Lung (tissue), 12 donors: ENCODE results near the gene NBEAL2. TPM values are rescaled to one million over a fixed set of nuclear protein-coding genes. Genes with fewer than 3 reads are reported as not detected.

Source experiments
- ATAC-seq: fragments of 200-7000 bp; cut with Tn5 transposase; one replicate; pipeline ENCODE4 v1.9.1; 2020; ENCODE audit warnings: moderate number of reproducible peaks; ENCODE audit not compliant: insufficient read depth, low FRiP score
- DNase-seq, 3 donors: peaks; one replicate each; pipeline ENCODE4 v3.0.0-alpha.2; 2013 to 2017
- H3K27ac ChIP-seq, 2 donors: one replicate each; pipeline ENCODE4 v1.5.1; 2013; ENCODE audit warnings: mild to moderate bottlenecking in 2 of 2, moderate library complexity in 2 of 2, control low read depth in 1 of 2, inconsistent platforms in 1 of 2, low read depth in 1 of 2, low read length in 1 of 2
- H3K27me3 ChIP-seq, 3 donors: one replicate each; pipeline ENCODE4 v1.5.1; 2013; ENCODE audit warnings: low read length in 2 of 3; ENCODE audit not compliant: control insufficient read depth in 3 of 3, insufficient read depth in 3 of 3
- H3K36me3 ChIP-seq, 4 donors: one replicate each; pipeline ENCODE4 v1.5.1; 2013; ENCODE audit warnings: low read length in 4 of 4, mild to moderate bottlenecking in 1 of 4, moderate library complexity in 1 of 4; ENCODE audit not compliant: control insufficient read depth in 4 of 4, insufficient read depth in 4 of 4
- H3K4me1 ChIP-seq, 5 donors: one replicate each; pipeline ENCODE4 v1.5.1; 2013; ENCODE audit warnings: low read length in 5 of 5, mild to moderate bottlenecking in 2 of 5, moderate library complexity in 1 of 5; ENCODE audit not compliant: control insufficient read depth in 5 of 5, insufficient read depth in 5 of 5
- H3K4me3 ChIP-seq: one replicate; pipeline ENCODE4 v1.5.1; 2013; ENCODE audit warnings: mild to moderate bottlenecking, control low read depth, moderate library complexity
- H3K9ac ChIP-seq, 2 donors: one replicate each; pipeline ENCODE4 v1.5.1; 2013; ENCODE audit warnings: low read length in 2 of 2, control low read depth in 1 of 2; ENCODE audit not compliant: insufficient read depth in 1 of 2
- H3K9me3 ChIP-seq, 4 donors: one replicate each; pipeline ENCODE4 v1.5.1; 2013; ENCODE audit warnings: low read length in 3 of 4, mild to moderate bottlenecking in 1 of 4, moderate library complexity in 1 of 4; ENCODE audit not compliant: control insufficient read depth in 4 of 4, insufficient read depth in 3 of 4
- CTCF ChIP-seq: IDR thresholded peaks from 2 replicates; pipeline ENCODE4 v1.5.1; 2012; ENCODE audit warnings: mild to moderate bottlenecking; ENCODE audit errors: control extremely low read depth, extremely low read depth
- WGBS, 2 donors: extraction: QIAGEN DNeasy Blood & Tissue Kit; methylation state at CpG; one replicate each; pipeline ENCODE4 v1.1.7; 2013; 5-methylcytosine and 5-hydroxymethylcytosine counted together
- polyA plus RNA-seq, 2 donors: library from polyadenylated mRNA; stranded (reverse); fragments of 200-250 nt; gene quantifications; one replicate each; pipeline ENCODE4 v1.2.1, GENCODE V29; 2013
- total RNA-seq, 2 donors: library from RNA; depleted of rRNA in 1 of 2; stranded (reverse); fragments of >200 nt in 1 of 2; gene quantifications; one replicate each; pipeline ENCODE4 v1.2.1, GENCODE V29; 2014 to 2021
- donor health status: control.
- donor health status: control.
- donor health status: Bipolar disorder and iron deficiency.
- donor health status: healthy.
- donor health status: DM: yes; HTN: yes; CAD: no.

NBEAL2 gene
- total and polyA plus RNA-seq, 4 donors = 64.4 to 191 (median 136) TPM

GRCh38 chr3:46996689-46997452 is 17.4 kb downstream of the NBEAL2 start:
- no peak for TF ChIP-seq CTCF

DNA sequence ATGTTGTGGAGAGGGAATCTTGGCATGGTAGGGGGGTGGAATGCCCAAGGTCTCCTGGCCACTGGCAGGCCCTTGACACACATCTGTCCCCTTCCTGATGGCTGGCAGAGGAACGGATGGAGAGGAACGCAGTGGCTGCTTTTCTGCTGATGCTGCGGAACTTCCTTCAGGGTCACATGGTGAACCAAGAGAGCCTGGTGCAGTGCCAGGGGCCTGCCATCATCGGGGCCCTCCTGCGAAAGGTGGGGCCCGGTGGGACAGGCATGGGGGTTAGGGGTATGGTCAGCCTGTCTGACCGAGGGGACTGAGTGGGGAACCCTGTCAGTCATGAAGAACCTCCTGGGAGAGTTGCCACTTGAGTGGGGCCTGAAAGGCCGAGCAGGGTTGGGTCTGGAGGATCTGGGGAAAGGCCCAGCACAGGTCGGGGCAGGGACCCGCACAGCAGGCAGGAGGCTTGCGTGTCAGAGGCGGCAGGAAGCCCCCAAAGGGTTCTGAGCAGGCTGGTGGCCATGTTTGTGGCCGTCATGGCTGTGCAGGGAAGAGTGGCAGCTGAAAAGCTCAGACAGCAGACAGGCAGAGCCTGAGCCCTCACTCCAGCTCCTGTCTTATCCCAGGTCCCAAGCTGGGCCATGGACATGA is 18.1 kb downstream of the NBEAL2 start:
- Histone ChIP-seq H3K4me1 (peaks cover 0 to 7% (median 0%) of the 10 kb centered on the region in 5 donors), H3K4me3 (no peak overlapping the region), H3K27me3 (no peaks in the 10 kb centered on the region), H3K27ac (no peak overlapping the region), H3K36me3 (peaks cover 0 to 80% (median 3%) of the 10 kb centered on the region in 4 donors), H3K9me3 (no peaks in the 10 kb centered on the region), H3K9ac (no peak overlapping the region)
- DNase-seq (no peak), ATAC-seq (no peak)
- 69 to 78% methylated on average over 13 of the region's 13 CpGs for WGBS, 2 donors
- no peak for TF ChIP-seq CTCF

More at GRCh38 chr3:46996689-46997452, 17.4 kb downstream of the NBEAL2 start:
- H3K4me1 ChIP-seq = peaks cover 0 to 7% (median 0%) of the 10 kb centered on the region in 5 donors
- ATAC-seq = no peak
- H3K36me3 ChIP-seq = peaks cover 0 to 79% (median 2%) of the 10 kb centered on the region in 4 donors
- WGBS, 2 donors = 71 to 73% methylated on average over 12 of the region's 12 CpGs
- H3K9me3 ChIP-seq = no peaks in the 10 kb centered on the region
- no peak overlapping the region for H3K9ac ChIP-seq
- DNase-seq = peak in 1 of 3 donors; percentile 42
- no peaks in the 10 kb centered on the region for H3K27me3 ChIP-seq
- no peak overlapping the region for H3K4me3 ChIP-seq
- peak overlapping the region in 1 of 2 donors; percentile 4 for H3K27ac ChIP-seq

DNA sequence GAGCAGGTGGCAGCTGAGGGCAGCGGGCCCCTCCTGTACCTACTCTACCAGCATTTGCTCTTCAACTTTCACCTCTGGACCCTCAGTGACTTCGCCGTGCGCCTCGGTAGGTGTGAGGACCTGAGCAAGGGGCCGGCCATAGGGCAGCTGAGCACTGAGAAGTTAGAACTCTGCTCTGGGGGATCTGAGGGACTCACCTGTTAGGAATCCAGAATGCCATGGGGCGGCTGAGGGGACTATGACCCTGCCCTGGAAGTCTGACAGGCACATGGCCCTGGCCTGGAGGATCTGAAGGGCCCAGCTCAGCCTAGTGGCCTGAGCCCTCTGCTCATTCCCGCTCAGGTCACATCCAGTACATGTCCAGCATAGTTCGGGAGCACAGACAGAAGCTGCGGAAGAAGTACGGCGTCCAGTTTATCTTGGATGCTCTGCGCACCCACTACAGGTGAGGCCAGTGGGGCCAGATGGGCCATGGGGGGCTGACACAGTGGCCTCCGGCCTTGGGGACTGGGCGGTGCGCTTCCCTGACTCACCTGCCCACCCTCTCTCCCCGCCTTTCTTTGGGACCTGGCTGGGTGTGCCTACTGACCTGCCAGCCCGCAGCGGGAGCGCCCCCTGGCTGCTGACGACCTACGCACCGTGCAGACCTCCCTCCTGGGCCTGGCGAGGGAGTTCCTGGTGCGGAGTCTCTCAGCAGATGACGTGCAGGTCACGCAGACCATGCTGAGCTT is 18.8 kb downstream of the NBEAL2 start:
- no peak overlapping the region for H3K9ac ChIP-seq
- 56 to 61% methylated on average over 24 to 27 of the region's 27 CpGs for WGBS, 2 donors
- peak; percentile 75 for ATAC-seq
- H3K27me3 ChIP-seq = no peaks in the 10 kb centered on the region
- peaks cover 0 to 83% (median 3%) of the 10 kb centered on the region in 4 donors for H3K36me3 ChIP-seq
- peak; percentile 31 to 73 (median 70) for DNase-seq
- no peak overlapping the region for H3K27ac ChIP-seq
- TF ChIP-seq CTCF = peak; percentile 64
- H3K4me1 ChIP-seq = peaks cover 0 to 7% (median 0%) of the 10 kb centered on the region in 5 donors
- no peaks in the 10 kb centered on the region for H3K9me3 ChIP-seq
- H3K4me3 ChIP-seq = no peak overlapping the region
